Thoracic aorta (tissue), 2 donors: ENCODE results near the gene LMO7. TPM values are rescaled to one million over a fixed set of nuclear protein-coding genes. Genes with fewer than 3 reads are reported as not detected.

Experiments
- ATAC-seq: fragments of 150-250 bp; one replicate; pipeline ENCODE4 v1.8.0; 2017; ENCODE audit warnings: low read depth; ENCODE audit not compliant: insufficient number of reproducible peaks, low FRiP score
- DNase-seq: peaks from one replicate; pipeline ENCODE4 v3.0.0-alpha.2; 2020; ENCODE audit warnings: low spot score
- H3K27ac ChIP-seq, 2 donors: fragments of 200-600 bp; sonication (generic); 1 replicate in 1 of 2; 2 replicates in 1 of 2; pipeline ENCODE4 v1.5.1; 2016; ENCODE audit warnings: mild to moderate bottlenecking in 2 of 2, moderate library complexity in 2 of 2
- H3K27me3 ChIP-seq: fragments of 200-600 bp; sonication (generic); replicated peaks from 2 replicates; pipeline ENCODE4 v1.6.0; 2016; ENCODE audit warnings: mild to moderate bottlenecking; ENCODE audit not compliant: insufficient read depth
- H3K36me3 ChIP-seq: fragments of 200-600 bp; sonication (generic); one replicate; pipeline ENCODE4 v1.5.1; 2016
- H3K4me1 ChIP-seq, 2 donors: fragments of 200-600 bp; sonication (generic); 1 replicate in 1 of 2; 2 replicates in 1 of 2; pipeline versions ENCODE4 v1.5.1 to v1.6.0; 2016; ENCODE audit warnings: low read depth in 2 of 2, mild to moderate bottlenecking in 1 of 2; ENCODE audit not compliant: control insufficient read depth in 1 of 2
- H3K4me3 ChIP-seq: fragments of 200-600 bp; sonication (generic); 2 replicates; pipeline ENCODE4 v1.5.1; 2016; ENCODE audit warnings: mild to moderate bottlenecking
- H3K9me3 ChIP-seq: fragments of 200-600 bp; sonication (generic); 2 replicates; pipeline ENCODE4 v1.5.1; 2016
- total RNA-seq, 2 donors: library from RNA; depleted of rRNA; stranded (reverse); fragments of >200 nt; gene quantifications; one replicate each; pipeline versions ENCODE4 v1.1.0 to v1.2.3, GENCODE V29; 2016
- TF ChIP-seq, protein P1 (sequence below): fragments of 200-600 bp; sonication (generic); IDR thresholded peaks from one replicate; pipeline ENCODE4 v1.5.1; 2019; ENCODE audit warnings: antibody characterized with exemption

Gene LMO7
- total RNA-seq, 2 donors from 2014 or later: 76.3 to 89.9 TPM

GRCh38 chr13:75607447-75607846, 28.7 kb upstream of the LMO7 start:
- Histone ChIP-seq H3K4me1 (no peaks in the 10 kb centered on the region), H3K27ac (no peak overlapping the region), H3K36me3 (no peaks in the 10 kb centered on the region), H3K4me3 (no peak overlapping the region), H3K9me3 (no peaks in the 10 kb centered on the region), H3K27me3 (no peaks in the 10 kb centered on the region)
- ATAC-seq: no peak
- TF ChIP-seq, protein P1, sequence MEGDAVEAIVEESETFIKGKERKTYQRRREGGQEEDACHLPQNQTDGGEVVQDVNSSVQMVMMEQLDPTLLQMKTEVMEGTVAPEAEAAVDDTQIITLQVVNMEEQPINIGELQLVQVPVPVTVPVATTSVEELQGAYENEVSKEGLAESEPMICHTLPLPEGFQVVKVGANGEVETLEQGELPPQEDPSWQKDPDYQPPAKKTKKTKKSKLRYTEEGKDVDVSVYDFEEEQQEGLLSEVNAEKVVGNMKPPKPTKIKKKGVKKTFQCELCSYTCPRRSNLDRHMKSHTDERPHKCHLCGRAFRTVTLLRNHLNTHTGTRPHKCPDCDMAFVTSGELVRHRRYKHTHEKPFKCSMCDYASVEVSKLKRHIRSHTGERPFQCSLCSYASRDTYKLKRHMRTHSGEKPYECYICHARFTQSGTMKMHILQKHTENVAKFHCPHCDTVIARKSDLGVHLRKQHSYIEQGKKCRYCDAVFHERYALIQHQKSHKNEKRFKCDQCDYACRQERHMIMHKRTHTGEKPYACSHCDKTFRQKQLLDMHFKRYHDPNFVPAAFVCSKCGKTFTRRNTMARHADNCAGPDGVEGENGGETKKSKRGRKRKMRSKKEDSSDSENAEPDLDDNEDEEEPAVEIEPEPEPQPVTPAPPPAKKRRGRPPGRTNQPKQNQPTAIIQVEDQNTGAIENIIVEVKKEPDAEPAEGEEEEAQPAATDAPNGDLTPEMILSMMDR: no peak
- no peak for DNase-seq

DNA sequence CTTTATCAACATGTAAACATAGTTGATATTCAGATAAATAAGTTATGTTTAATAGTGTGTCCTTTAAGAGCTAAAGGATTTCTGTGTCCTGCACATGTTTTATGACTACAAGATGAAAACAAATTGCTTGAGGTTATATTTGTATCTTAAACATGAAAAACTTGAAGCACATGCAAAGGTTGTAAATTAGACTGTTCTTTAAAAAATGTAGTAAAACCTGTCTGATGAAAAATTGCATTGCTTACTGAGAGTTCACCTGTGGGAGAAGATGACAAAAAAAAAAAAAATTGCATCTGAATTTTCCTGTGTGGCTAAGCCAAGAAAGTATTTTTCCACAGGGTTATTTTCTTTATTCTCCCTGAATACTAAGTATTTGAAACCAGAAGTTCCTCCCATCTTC, 25.7 kb upstream of the LMO7 start:
- TF ChIP-seq, protein P1: no peak
- Histone ChIP-seq H3K27ac (no peak overlapping the region), H3K4me1 (no peaks in the 10 kb centered on the region), H3K9me3 (no peaks in the 10 kb centered on the region), H3K4me3 (no peak overlapping the region), H3K27me3 (no peaks in the 10 kb centered on the region), H3K36me3 (no peaks in the 10 kb centered on the region)
- ATAC-seq (no peak), DNase-seq (no peak)

DNA sequence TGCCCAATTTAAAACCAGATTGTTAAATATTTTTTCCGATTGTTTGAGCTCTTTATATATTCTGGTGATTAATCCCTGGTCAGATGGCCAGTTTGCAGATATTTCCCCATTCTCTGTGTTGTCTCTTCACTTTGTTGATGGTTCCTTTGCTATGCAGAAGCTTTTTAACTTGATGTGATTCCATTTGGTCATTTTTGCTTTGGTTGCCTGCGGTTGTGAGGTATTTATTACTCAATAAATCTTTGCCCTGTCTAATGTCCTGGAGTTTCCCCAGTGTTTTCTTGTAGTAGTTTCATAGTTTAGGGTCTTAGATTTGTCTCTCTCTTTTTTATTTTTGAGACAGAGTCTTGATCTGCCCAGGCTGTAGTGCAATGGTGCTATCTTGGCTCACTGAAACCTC, 23.8 kb upstream of the LMO7 start:
- Histone ChIP-seq H3K4me1 (no peaks in the 10 kb centered on the region), H3K27me3 (no peaks in the 10 kb centered on the region), H3K36me3 (no peaks in the 10 kb centered on the region), H3K9me3 (no peaks in the 10 kb centered on the region), H3K4me3 (no peak overlapping the region), H3K27ac (no peak overlapping the region)
- DNase-seq (no peak), ATAC-seq (no peak)
- TF ChIP-seq, protein P1: no peak

GRCh38 chr13:75617230-75617629, 18.9 kb upstream of the LMO7 start:
- no peak for ATAC-seq
- TF ChIP-seq, protein P1: no peak
- H3K4me3 ChIP-seq: no peak overlapping the region
- H3K36me3 ChIP-seq: no peaks in the 10 kb centered on the region
- H3K9me3 ChIP-seq: no peaks in the 10 kb centered on the region
- peaks cover 6 to 23% of the 10 kb centered on the region in 2 donors for H3K4me1 ChIP-seq
- H3K27ac ChIP-seq: no peak overlapping the region
- H3K27me3 ChIP-seq: no peaks in the 10 kb centered on the region
- no peak for DNase-seq

DNA sequence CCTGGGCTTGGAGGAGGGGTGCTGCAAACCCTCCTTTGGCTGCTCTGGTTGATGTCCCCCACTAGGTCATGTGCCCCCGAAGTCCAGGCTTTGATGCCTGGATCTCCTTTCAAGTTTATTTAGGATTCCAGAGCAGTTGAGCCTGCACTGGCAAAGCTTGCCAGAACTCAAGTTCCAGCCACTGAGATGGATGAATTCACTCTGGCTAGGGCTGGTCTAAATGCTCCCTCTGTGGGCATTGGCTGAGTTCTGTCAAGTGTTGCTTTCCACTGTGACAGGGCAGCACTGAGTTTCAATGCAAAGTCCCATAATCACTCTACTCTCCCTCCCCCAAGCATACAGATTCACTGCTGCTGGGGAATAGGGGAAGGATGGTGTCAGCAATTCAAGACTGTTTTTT, 17.8 kb upstream of the LMO7 start:
- TF ChIP-seq, protein P1: no peak
- no peak for DNase-seq
- no peak overlapping the region for H3K4me3 ChIP-seq
- no peaks in the 10 kb centered on the region for H3K27me3 ChIP-seq
- H3K9me3 ChIP-seq: no peaks in the 10 kb centered on the region
- no peaks in the 10 kb centered on the region for H3K36me3 ChIP-seq
- H3K4me1 ChIP-seq: peaks cover 6 to 25% of the 10 kb centered on the region in 2 donors
- H3K27ac ChIP-seq: no peak overlapping the region
- ATAC-seq: no peak
